CD4-positive, alpha-beta T cell treated with Interferon gamma for 1 hour (primary cell): Measurements from ENCODE around the gene SEPSECS.

ENCODE experiments used
- DNase-seq: peaks from one replicate; pipeline ENCODE4 v3.0.0-alpha.2; 2020

The SEPSECS gene

DNA sequence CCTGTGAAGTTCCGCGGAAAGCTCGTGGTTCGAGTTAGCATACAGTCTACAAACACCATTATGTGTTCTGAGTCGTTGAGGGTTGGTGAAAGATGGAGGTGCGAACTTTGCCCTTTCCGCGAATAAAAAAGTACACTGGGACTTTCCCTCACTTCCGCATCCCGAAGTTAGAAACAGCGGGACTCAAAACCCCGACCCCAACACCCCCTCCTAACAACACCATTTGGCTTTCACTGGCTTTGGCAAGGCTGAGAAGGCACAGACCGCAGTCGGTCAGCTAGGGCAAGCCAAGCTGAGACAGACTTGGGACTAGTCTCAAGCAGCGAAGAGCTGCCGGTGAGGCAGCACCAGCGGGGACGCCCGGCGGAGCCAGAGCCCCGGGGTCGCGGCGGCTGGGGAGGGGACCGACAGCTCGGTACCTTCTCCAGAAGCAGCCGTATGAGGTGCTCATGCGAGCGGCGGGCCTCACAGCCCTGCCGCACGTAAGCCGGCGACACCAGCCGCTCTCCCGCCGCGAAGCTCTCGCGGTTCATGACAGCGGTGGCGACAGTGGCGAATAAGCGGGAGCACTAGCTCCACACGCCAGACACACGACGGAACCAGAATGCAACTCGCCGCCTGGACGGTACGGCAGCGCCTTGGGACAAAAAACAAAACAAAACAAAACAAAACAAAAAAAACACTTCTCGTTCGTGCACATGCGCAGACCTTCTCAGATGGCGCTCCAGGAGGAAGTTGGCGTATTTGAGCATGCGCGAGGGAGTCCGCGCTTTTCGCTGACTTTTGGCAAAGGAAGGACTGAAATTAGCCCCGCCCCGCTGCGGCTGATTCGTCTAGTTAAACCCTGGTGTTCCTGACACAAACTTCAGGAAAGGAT lies at the start of gene SEPSECS:
Gene SEPSECS, minus strand, starts transcription at position 613 of the 877 bp plus-strand sequence. Its CDS starts 80 bp downstream, at position 533.
- peak; percentile 95 for DNase-seq

DNA sequence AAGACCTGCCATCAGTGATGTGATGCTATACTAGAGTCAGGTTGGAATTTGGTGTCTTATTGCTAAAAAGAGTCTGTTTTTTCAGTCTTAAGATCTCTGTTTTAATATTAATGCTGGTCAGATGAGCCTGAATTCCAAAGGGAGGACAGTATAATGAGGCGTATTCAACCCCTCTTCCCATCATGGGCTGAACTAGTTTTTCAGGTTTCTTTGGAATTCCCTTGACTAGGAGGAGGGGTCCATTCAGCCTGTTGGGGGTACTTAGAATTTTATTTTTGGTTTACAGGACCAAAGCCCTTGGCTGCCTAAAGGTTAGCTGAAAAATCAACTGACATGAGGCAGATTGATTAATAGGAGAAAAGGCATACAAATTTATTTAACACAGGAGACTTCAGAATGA lies 49.5 kb upstream of the SEPSECS start:
- no peak for DNase-seq

DNA sequence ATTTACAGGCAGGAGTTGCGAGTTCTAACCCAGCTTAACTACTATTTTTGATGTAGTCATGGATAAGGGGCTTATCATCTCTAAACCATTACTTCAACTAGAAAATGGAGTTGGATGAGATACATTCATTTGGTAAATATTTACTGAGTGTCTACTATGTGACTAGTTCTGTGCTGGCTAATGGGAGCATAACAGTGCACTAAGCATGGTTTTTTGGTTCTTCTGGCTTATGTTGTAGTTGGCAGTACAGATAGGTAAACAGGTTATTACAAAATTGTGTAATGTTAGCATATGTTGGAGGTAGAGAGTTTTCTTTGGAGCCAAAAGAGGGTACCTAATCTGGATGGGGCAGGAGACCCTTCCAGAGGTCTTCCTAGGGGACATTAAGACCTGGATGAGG lies 47.7 kb upstream of the SEPSECS start:
- no peak for DNase-seq

DNA sequence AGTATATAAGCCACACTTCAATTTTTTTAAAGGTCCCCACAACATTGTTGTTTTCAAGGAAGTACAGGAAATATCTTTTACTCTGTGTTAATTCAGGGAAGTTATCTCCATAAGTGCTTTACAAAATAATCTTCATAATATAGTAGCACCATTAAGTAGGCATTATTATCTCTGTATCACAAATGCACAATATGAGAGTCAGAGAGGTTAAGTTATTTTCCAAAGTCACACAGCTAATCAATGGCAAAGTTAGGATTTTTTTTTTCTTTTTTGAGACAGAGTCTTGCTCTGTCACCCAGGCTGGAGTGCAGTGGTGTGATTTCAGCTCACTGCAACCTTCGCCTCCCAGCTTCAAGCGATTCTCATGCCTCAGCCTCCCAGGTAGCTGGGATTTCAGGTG lies 38.5 kb upstream of the SEPSECS start:
- no peak for DNase-seq

DNA sequence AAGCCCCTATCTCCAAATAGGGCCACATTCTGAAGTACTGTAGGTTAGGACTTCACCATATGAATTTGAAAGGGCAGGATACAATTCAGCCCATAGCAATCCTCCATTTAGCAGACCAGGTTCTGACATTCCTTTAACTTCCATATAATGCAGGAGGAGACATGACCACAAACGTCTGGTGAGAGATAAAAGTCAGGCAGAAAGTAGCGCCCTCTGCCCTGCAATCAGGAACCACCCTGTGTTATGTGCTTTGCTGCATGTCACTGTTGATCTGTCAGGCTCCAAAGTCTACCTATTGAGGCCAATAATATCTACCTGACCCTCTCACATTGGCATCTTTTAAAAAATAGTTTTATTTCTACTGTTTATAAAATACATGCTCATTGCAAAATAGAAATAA lies 30.2 kb upstream of the SEPSECS start:
- DNase-seq: no peak

DNA sequence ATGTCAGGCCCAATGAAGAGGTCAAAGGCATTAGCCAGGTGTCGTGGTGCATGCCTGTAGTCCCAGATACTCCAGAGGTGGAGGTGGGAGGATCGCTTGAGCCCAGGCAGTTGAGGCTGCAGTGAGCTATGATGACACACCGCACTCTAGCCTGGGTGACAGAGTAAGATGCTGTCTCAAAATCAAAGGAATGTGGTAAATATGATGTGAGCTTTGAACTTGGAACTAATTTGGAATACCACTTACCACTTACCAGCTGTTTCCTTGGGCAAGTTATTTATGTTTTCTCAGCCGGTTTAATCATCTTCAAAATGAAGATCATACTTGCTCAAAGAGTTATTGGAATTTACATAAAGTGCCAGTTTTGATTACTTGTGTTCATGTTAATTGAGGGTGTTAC lies 23.8 kb upstream of the SEPSECS start:
- no peak for DNase-seq

DNA sequence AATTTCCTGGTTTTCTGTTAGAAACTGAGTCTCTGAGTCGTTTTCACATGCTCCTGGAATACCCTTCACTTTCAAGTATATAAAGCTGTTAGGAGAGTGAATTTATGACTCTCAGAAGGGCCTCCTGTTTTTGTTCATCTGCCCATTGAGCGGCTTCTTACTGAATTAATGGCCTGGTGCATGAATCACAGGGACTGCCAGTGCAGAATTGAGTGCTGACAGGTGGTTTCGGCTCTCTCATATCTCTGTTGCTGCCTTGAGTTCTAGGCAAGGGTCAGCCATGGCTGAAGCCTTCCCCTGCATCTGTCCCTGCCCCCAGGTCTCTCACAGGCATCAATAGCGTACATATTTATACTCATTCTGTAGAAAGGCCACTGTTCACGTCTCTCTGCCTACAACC lies 22.7 kb upstream of the SEPSECS start:
- no peak for DNase-seq

DNA sequence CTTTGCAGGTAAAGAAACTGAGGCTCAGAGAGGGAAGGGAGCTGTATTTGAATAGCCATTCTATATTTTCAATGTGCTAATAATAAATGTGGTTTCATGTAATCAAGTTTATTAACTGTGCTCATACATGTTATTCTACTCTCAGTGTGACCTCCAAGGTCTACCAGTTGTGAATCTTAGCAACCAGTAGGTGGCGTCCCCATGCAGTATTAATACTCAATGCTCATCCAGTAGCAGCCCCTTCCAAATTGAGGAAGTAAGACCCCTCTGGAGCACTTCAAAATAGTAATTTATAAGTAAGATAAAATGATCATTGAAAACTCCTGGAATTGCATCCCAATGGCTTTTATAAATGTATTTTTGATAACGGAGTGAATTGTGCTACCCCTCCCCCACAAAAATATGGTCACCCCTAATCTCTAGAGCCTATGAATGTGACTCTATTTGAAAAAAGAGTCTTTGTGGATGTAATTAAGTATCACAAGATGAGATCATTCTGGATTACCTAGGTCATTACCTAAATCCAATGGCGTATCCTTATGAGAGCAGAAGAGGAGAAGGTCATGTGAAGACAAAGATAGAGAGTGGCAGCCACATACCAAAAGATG lies 20.4 kb upstream of the SEPSECS start:
- peak; percentile 34 for DNase-seq

DNA sequence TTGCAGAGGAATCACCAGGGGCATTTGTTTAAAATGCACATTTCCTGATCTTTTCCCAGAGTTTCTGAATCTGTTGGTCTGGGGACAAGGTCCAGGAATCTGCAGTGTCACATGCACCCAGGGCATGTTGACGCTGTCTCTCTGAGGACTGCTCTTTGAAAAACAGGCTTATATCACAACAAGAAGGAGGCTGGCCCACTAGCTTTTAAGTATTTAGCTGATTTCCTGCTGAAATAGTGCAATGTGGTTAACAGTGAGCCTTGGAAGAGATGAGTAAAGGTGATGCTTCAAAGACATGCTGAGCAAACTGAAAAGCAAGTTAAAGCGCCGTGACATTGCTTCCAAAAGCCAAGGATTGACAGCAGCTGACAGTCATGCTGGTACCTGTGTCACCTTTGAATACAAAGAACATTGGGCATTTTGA lies 18.6 kb upstream of the SEPSECS start:
- DNase-seq: no peak

DNA sequence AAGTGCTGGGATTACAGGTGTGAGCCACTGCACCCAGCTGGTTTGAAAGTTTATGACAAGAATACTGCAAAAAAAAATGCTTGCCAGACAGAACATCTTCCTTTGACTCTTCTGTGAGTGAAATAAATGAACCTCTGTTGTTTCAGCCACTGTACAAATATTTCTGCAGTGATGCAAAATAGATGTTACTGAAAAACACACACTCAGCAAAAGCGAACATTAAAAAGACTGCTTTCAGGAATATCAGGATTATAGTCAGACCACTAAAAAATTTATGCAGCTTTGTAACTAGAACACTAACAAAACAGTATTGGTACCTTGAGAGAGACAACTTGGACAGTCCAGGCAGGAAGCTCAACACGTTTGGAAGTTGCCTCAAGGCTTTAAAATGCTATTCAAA lies 16.9 kb upstream of the SEPSECS start:
- DNase-seq: no peak

DNA sequence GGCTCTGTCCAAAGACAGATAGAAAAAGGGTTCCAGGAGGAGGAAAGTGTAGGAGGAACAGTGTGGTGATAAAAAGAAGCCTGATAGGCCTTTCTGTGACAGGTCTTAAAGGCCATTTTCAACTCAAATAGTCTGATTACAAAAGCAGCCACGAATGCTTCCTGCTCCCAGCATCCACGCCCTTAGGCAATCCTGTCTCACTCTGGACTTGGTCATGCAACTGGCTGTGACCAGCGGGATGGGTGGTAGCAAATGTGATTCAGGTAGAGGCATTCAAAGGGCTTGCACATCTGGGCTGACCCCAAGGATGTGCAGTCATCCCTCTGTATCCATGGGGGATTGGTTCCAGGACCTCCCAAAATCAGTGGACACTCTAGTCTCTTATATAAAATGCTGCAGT lies 14.4 kb upstream of the SEPSECS start:
- no peak for DNase-seq

DNA sequence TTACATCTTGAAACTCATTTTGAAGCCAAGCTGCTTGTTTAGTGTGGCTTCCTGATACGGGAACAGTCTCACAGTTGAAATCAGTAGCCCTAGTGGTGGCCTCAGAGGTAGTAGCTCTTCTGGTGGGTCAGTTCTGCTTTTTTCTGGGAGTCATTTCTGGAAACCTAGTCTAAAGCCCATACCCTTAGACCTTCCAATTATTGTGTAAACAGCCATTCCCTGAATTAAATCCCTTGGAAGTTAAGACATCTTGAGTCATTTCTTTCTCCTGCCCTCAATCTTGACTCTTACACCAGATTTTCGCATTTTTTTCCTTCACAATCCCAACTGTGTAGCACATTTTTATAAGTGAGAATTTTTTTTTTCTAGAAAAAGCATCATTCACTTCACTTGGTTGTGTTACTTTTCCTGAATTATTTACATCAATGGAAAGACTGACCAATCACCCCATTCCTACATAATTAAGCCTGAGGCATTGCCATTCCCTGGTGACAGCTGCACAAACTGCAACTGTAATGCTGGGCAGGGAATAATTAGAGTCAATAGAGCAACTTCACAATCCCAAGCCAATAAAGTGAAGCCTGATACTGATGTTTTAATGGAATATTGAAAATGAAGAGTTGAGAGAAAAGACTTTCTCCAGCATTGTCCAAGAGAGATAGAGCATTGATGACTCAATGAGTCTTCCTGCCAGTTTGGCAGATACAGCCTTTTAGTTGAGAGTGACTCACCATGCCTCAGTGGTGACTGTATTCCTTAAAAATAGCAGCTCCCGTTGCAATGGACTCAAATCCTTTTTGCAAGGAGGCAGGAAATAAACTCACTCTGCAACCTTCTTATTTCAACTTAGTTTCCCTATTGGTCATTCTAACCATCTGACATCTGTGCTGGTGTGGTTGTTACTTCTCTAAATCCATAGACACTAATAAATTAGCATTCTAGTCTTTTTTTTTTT lies 13.0 kb upstream of the SEPSECS start:
- DNase-seq: peak; percentile 20

DNA sequence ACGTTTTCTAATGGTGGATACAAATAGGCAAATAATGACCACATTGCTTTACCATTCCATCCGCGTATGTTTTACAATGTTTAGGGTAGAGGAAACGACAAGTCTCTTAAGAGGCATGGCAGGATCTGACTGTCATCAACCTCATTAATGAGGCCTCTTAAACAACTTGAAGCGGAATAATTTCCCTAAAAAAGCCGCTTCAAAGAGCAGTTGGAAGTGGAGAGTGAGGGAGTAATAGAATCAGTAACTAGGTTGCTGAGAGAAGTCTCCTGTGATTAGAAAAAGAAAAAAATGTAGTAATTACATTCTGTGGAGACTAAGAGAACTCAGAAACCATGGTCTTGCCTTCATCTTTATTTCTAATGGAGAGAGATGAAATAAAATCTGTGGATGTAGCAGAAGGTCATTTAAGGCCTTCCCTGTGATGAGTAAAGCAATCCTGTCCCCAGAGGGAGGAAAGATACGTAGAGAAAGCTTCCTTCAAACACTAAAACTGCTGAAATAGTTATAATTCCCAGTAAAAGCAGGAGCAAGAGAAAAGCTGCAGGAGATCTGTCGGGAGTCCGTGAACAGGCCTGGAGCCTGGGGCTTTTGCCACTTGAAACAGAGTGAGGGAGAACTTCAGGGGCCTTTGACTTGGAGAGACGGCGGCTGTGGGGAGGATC lies 11.1 kb upstream of the SEPSECS start:
- DNase-seq: no peak

DNA sequence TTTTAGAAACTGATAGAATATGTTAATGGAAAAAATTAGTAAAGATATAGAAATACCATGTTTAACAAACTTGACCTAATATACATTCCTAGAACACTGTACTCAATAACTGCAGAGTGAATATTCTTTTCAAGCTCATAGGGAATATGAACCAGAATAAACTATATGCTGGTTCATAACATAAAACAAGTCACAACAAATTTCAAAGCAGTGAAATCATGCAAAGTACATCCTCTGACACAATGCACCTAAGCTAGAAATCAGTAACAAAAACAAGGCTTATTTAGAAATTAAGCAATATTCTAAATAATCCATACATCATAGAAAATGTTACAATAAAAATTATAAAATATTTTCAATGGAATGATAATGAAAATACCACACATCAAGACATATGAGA lies 9.2 kb upstream of the SEPSECS start:
- DNase-seq: no peak

DNA sequence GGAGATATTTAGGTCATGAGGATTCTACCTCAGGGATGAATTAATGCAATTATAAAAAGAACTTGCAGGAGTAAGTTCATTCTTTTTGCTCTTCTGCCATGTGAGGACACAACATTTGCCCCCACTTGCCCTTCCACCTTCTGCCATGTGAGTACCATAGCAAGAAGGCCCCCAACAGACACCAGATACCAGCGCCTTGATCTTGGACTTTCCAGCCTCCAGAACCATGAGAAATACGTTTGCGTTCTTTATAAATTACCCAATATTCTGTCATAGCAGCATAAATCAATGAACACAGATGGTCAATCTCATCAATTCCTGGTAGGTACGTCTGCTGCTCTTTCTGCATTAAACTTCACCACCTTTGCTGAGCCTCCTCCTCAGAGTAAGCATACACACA lies 5.7 kb upstream of the SEPSECS start:
- DNase-seq: no peak

DNA sequence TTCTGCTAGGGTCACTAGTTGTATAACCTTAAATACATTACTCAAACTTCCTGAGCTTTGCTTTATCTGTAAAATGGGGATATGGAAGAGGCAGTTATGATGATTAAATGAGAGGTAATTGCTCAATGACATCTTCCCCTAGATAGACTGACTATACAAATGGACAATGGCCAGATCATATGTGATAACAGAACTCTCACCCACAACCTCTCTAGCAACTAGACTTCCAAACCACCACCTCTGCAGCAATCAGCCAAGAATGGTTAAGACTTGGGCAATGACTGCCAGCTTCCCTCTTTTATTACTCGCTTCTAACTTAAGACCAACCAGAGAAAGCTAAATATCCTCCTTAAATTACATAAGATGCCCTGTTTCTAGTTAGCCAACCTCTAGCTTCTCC lies 2.9 kb upstream of the SEPSECS start:
- DNase-seq: no peak

DNA sequence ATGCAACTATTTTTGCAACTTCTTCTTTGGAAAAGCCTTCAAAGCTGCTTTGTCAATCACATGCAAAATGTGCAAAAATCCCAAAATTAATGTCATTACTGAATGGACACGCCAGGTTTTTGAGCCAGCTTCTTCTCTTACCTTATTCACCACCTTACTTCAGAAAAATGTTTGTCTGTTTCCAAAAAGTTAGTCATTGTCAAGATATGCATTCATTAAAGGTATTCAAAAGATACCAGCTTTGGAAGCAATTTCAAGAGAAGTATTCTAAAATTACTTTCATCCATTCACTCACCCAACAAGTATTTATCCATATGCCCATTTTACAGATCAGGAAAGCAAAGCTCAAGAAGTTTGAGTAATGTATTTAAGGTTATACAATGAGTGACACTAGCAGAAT lies 2.3 kb upstream of the SEPSECS start:
- no peak for DNase-seq

DNA sequence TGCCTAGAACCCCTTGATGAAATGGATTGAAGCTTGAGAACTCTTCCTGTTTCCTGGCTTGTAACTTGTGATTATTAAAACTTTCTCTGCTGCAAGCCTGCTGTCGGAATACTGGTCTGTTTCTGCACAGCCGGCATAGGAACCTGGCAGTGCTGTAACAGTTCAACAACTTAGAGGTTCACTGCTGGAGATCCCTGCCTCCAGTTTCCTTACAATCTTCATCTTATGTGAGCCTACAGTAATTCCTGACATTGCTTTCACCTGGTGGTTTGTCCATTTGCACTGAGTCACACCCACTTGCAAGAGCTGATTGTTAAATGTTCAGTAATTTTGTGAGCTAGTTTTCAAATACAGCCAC lies 1.3 kb upstream of the SEPSECS start:
- no peak for DNase-seq

DNA sequence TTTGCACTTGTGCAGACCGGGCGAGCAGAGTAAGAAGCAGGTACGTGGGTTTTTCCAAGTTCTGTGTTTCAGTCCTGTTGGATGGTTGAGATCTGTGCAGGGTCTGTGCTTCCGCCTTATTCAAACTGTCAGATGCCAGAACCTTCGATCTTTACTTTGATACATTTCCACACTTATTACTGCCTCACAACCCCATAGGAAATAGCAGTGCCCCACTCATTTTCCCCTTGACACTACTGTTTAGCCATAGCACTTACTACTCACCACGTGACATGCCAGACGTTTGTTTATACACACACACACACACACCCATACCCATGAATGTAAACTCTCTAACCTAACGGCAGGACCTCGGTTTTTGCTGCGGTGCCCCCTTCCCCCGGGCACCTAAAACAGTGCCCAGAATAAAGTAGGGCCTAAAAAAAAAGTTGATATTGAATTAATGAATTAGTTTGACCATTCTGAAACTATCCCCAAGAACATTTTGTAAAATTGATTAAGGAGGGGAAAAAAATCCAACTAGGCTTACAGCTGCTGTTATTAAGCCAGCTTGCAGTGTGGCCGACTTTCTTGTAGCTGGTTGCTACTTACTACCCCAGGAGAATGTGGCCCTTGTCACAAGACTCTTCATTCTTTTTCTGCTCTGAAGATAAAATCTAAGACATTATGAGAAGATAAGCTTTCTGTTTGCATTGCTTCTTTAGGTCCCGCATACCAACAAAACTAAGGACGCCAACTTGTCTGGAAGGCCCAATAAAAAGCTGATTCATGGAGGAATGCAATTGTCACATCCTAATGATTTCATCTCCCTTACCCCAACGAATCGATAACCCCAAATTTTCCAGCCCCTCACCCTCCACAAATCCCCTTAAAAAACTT lies 704 bp upstream of the SEPSECS start:
- no peak for DNase-seq

DNA sequence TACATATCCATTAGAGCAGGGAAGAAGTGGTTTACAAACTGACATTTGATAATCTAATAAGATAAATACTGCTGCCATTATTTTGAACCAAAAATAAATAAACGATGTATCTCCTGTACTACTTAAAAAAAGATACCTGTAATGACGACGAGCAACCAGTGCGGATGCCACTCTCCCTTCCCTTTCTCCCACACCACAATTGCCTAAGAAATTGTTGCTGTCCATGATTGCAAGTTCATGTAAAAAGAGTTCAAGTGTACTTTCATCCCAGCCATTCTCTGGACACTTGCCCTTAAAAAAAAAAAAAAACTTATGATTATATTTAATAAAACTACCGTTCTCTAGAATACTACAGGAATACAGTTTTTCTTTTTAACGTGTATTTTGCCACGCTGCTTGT lies 1.4 kb downstream of the SEPSECS start:
- no peak for DNase-seq

DNA sequence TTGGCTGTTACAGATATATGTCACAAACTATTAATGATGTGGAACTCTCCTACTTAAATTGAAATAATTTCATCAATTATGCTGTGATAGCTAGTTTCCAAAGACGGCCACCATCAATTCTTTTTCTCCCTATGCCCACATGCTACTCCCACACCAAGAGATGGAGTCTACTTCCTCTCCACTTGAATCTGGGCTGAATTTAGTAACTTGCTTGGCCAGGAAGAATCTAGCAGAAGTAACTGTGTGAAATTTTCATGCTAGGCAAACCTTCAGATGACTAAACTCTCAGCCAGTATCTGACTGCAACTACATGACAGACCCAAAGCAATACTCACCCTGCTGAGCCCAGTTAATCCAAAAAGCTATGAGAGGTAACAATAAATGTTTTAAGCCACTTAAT lies 3.2 kb downstream of the SEPSECS start:
- no peak for DNase-seq

DNA sequence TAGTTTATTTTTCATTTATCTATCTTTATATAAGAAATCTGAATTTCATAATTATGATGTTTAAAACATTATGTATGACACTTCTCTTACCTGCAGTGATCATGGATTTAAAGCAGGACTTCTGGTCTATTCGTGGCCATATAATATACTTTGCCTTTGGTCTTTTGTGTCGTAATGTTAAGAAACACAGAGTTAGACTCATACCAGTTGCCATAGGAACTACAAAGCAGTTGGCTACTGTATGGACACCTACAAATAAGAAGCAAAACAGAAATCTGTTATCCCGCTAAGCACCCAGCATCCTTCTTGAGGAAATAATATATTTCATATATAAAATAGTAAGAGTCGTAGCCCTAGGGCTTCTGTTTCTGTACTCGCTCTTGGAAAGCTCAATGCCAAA lies 4.3 kb downstream of the SEPSECS start:
- no peak for DNase-seq
